H1 (cell line): Measurements from ENCODE around the gene DIP2C. TPM values are rescaled to one million over a fixed set of nuclear protein-coding genes. Genes with fewer than 3 reads are reported as not detected.

Experiments used
- BACH1 ChIP-seq: IDR thresholded peaks from 2 replicates; pipeline ENCODE4 v1.6.1; 2012; ENCODE audit warnings: low read length, improper control_type of control experiment
- CBX8 ChIP-seq: fragments of 300-800, 300-1000 bp; sonication (generic); IDR thresholded peaks from 2 replicates; pipeline ENCODE4 v1.7.1; 2016; ENCODE audit warnings: low read depth, low read length, borderline replicate concordance
- CREB1 ChIP-seq: IDR thresholded peaks from 2 replicates; pipeline ENCODE4 v1.6.1; 2012; ENCODE audit warnings: inconsistent platforms
- EP300 ChIP-seq, 2 experiments: IDR thresholded peaks; 1 replicate in 1 of 2; 2 replicates in 1 of 2; pipeline ENCODE4 v1.6.1; 2011 to 2012; ENCODE audit warnings: low read depth in 2 of 2, low read length in 2 of 2, mild to moderate bottlenecking in 2 of 2, borderline replicate concordance in 1 of 2, inconsistent platforms in 1 of 2, moderate library complexity in 1 of 2
- HDAC6 ChIP-seq: IDR thresholded peaks from one replicate; pipeline ENCODE4 v1.7.1; 2012; ENCODE audit warnings: low read depth, mild to moderate bottlenecking, inconsistent platforms, low read length, moderate library complexity
- JUN ChIP-seq: IDR thresholded peaks from 2 replicates; pipeline ENCODE4 v1.6.1; 2011; ENCODE audit warnings: low read depth, mild to moderate bottlenecking, improper control_type of control experiment, low read length
- MAX ChIP-seq: IDR thresholded peaks from 2 replicates; pipeline ENCODE4 v1.6.1; 2012; ENCODE audit warnings: inconsistent platforms
- NRF1 ChIP-seq: IDR thresholded peaks from 2 replicates; pipeline ENCODE4 v1.6.1; 2011; ENCODE audit warnings: mild to moderate bottlenecking, low read depth, low read length, improper control_type of control experiment
- POLR2A ChIP-seq, 2 experiments: IDR thresholded peaks; 1 replicate in 1 of 2; 2 replicates in 1 of 2; pipeline ENCODE4 v1.6.1; 2011; ENCODE audit warnings: low read depth in 2 of 2, low read length in 2 of 2, mild to moderate bottlenecking in 2 of 2; ENCODE audit errors: control extremely low read depth in 1 of 2
- POLR2AphosphoS5 ChIP-seq: IDR thresholded peaks from 2 replicates; pipeline ENCODE4 v1.6.1; 2011; ENCODE audit warnings: low read depth, low read length
- RNF2 ChIP-seq: fragments of 200-900, 300-1000 bp; sonication (generic); IDR thresholded peaks from 2 replicates; pipeline ENCODE4 v1.7.1; 2016; ENCODE audit warnings: borderline replicate concordance, low read depth, mild to moderate bottlenecking, antibody characterized with exemption, low read length; ENCODE audit not compliant: poor library complexity, severe bottlenecking; ENCODE audit errors: missing control alignments
- SIN3A ChIP-seq, 2 experiments: IDR thresholded peaks in 1 of 2; conservative IDR thresholded peaks in 1 of 2; 2 replicates each; pipeline ENCODE4 v1.6.1; 2011 to 2012; ENCODE audit warnings: low read length in 2 of 2, improper control_type of control experiment in 1 of 2, low read depth in 1 of 2, mild to moderate bottlenecking in 1 of 2
- SUZ12 ChIP-seq: fragments of 200-600 bp; sonication (generic); IDR thresholded peaks from 2 replicates; pipeline ENCODE4 v1.6.1; 2012; ENCODE audit warnings: mild to moderate bottlenecking, inconsistent platforms, low read length, moderate library complexity, mixed read lengths
- TEAD4 ChIP-seq: IDR thresholded peaks from 2 replicates; pipeline ENCODE4 v1.6.1; 2012; ENCODE audit warnings: low read depth, low read length, inconsistent platforms, mixed read lengths
- polyA plus RNA-seq, 7 experiments: library from polyadenylated mRNA; depleted of rRNA in 3 of 7; stranded (reverse) in 5 of 7; unstranded in 2 of 7; fragments of >200 nt in 5 of 7; fragments of 200-250 nt in 2 of 7; gene quantifications; 1 replicate in 5 of 7; 2 replicates in 1 of 7; 4 replicates in 1 of 7; pipeline versions ENCODE4 v1.2.1 to v1.2.3, GENCODE V29; 2011 to 2013; ENCODE audit warnings: missing spikeins in 2 of 7, mixed read lengths in 2 of 7
- total RNA-seq: library from RNA; stranded (reverse); fragmentation: NEBNext Ultra II Directional; extraction: Animal tissue kit (Norgen Biotek cat#: 25700); gene quantifications from 2 replicates; pipeline ENCODE4 v1.2.1, GENCODE V29; 2021

Gene DIP2C
- total and polyA plus RNA-seq, 2 of the 8 experiments (the other 6 are each of a cell fraction or from before 2014, with no cell fraction given): 3.8 to 9.3 TPM

DNA sequence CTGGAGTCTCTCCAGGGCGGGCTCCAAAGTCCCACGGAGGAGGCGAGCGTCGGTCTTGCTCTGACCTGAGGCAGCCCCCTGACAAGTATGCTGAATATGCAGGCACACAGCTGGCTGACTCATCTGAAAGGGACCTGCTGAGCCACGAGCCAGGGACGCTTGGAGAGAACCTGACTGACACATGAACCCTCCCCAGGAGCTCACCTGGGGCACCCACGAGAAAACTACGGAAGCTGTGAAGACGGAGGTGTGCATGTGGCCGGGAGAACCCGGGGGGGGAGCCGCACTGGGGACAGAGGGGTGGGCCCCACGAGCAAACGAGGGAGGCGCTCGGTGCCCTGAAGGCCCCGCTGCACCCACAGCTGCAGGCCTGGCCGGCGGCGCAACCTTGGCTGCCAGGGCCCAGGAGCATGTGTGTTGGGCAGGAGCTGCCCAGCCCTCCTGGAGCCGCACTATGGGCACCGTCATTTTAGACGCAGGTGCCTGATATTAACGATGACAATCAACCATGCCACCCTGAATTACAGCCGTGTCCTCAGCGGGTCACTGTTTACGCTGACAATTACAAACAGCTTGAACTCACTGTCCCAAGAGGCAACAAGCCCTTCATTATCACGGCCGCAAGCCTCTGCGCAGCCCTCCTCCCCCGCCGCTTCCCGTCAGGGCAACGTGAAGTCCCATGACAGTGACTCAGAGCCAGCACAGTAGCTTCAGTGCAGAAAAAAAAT is 64.7 kb downstream of the DIP2C start (continued):
- TF ChIP-seq CBX8 (no peak), HDAC6 (no peak), NRF1 (no peak), BACH1 (no peak), CREB1 (0 out of 2 replicates have a peak, but pooled peaks have one; percentile 20), POLR2AphosphoS5 (no peak), MAX (peak; percentile 10; the same call in 1 of the 2 replicates), SIN3A (conservative IDR thresholded peaks at IDR 0.05 in 1 of 2, IDR thresholded peaks at IDR 0.05 in 1 of 2; ENCODE audit: low read depth in 1 of 2, low read length in 2 of 2) (peak; percentile 53 to 74; a peak in 1 of 4 replicates), POLR2A (IDR thresholded peaks at IDR 0.05; ENCODE audit: control extremely low read depth in 1 of 2, low read depth in 2 of 2, low read length in 2 of 2) (no peak), SUZ12 (no peak), EP300 (IDR thresholded peaks at IDR 0.05; ENCODE audit: borderline replicate concordance in 1 of 2, low read depth in 2 of 2, low read length in 2 of 2) (no peak), RNF2 (no peak), JUN (no peak), TEAD4 (peak; percentile 87)
